Measurements from ENCODE around the gene C1orf50.
"Not testable (repeated sequence)": the region's sequence is repeated elsewhere in the genome, so short reads cannot be mapped to it uniquely, and the experiment has no call there.

Gene C1orf50

GRCh38 chr1:42806593-42806992 lies 39.5 kb downstream of the C1orf50 start:
- no peak for DNase-seq

GRCh38 chr1:42807056-42807668 lies 40.1 kb downstream of the C1orf50 start:
- DNase-seq = no peak

- DNase-seq = not testable (repeated sequence)
Observed at GRCh38 chr1:42814815-42815214, 47.8 kb downstream of the C1orf50 start.

GRCh38 chr1:42815941-42816584 lies 49.0 kb downstream of the C1orf50 start:
- no peak for DNase-seq

- peak; percentile 96 for DNase-seq
Observed at GRCh38 chr1:42816585-42817439, 49.8 kb downstream of the C1orf50 start, which contains the start of the genes ERMAP and SVBP. Gene ERMAP, plus strand, starts transcription at chr1:42817122. Its CDS starts 13,327 bp downstream, at chr1:42830449. Gene SVBP, minus strand, starts transcription at chr1:42817397. Its CDS starts 853 bp downstream, at chr1:42816544.

GRCh38 chr1:42817440-42817767 lies 50.4 kb downstream of the C1orf50 start:
- no peak for DNase-seq

- DNase-seq = no peak
Observed at GRCh38 chr1:42817976-42818375, 50.9 kb downstream of the C1orf50 start.

GRCh38 chr1:42820813-42821212 lies 53.8 kb downstream of the C1orf50 start:
- DNase-seq = no peak

- DNase-seq = no peak
Observed at GRCh38 chr1:42821690-42822089, 54.6 kb downstream of the C1orf50 start.

GRCh38 chr1:42822800-42823392 lies 55.8 kb downstream of the C1orf50 start:
- no peak for DNase-seq

GRCh38 chr1:42824481-42825035 lies 57.5 kb downstream of the C1orf50 start:
- no peak for DNase-seq

GRCh38 chr1:42825036-42825851 lies 58.2 kb downstream of the C1orf50 start:
- no peak for DNase-seq

Measured in islet precursor cell (in vitro differentiated cells).